Measurements from ENCODE around the gene HLA-DPB1.

DNA sequence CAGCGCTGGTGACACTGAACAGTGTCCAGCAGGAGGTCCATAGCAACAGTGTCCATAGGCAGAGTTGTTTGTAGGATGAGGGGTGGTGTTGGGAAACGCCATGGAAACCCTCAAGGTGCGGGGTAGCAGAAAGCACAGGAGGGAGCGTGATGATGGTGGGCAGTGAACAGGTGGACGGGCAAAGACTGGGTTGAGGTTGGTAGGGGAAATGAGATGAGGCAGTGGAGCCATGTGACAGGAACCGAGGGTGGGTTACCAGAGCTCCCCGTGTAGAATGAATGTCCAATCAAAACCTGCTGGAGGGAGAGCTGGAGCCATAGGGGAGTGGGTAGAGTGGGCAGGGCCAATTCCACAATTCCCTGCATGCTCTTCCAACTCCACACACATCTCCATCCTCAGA, 38.0 kb downstream of the HLA-DPB1 start:
- TF ChIP-seq, protein P1, sequence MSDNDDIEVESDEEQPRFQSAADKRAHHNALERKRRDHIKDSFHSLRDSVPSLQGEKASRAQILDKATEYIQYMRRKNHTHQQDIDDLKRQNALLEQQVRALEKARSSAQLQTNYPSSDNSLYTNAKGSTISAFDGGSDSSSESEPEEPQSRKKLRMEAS (IDR thresholded peaks at IDR 0.05): no peak
- TF ChIP-seq CREB1 (IDR thresholded peaks at IDR 0.05; ENCODE audit: low read depth) (no peak), EP300 (IDR thresholded peaks at IDR 0.05; ENCODE audit: borderline replicate concordance) (no peak), EGR1 (IDR thresholded peaks at IDR 0.05) (no peak), RAD21 (IDR thresholded peaks at IDR 0.05; ENCODE audit: low read depth) (no peak), FOXM1 (IDR thresholded peaks at IDR 0.05; ENCODE audit: borderline replicate concordance, low read depth) (no peak)
- TF ChIP-seq, protein P2, sequence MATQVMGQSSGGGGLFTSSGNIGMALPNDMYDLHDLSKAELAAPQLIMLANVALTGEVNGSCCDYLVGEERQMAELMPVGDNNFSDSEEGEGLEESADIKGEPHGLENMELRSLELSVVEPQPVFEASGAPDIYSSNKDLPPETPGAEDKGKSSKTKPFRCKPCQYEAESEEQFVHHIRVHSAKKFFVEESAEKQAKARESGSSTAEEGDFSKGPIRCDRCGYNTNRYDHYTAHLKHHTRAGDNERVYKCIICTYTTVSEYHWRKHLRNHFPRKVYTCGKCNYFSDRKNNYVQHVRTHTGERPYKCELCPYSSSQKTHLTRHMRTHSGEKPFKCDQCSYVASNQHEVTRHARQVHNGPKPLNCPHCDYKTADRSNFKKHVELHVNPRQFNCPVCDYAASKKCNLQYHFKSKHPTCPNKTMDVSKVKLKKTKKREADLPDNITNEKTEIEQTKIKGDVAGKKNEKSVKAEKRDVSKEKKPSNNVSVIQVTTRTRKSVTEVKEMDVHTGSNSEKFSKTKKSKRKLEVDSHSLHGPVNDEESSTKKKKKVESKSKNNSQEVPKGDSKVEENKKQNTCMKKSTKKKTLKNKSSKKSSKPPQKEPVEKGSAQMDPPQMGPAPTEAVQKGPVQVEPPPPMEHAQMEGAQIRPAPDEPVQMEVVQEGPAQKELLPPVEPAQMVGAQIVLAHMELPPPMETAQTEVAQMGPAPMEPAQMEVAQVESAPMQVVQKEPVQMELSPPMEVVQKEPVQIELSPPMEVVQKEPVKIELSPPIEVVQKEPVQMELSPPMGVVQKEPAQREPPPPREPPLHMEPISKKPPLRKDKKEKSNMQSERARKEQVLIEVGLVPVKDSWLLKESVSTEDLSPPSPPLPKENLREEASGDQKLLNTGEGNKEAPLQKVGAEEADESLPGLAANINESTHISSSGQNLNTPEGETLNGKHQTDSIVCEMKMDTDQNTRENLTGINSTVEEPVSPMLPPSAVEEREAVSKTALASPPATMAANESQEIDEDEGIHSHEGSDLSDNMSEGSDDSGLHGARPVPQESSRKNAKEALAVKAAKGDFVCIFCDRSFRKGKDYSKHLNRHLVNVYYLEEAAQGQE (IDR thresholded peaks at IDR 0.05; ENCODE audit: low read depth): no peak
- TF ChIP-seq, protein P3, sequence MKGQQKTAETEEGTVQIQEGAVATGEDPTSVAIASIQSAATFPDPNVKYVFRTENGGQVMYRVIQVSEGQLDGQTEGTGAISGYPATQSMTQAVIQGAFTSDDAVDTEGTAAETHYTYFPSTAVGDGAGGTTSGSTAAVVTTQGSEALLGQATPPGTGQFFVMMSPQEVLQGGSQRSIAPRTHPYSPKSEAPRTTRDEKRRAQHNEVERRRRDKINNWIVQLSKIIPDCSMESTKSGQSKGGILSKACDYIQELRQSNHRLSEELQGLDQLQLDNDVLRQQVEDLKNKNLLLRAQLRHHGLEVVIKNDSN (IDR thresholded peaks at IDR 0.05): no peak
